Measurements from ENCODE around the gene BICD2.

DNA sequence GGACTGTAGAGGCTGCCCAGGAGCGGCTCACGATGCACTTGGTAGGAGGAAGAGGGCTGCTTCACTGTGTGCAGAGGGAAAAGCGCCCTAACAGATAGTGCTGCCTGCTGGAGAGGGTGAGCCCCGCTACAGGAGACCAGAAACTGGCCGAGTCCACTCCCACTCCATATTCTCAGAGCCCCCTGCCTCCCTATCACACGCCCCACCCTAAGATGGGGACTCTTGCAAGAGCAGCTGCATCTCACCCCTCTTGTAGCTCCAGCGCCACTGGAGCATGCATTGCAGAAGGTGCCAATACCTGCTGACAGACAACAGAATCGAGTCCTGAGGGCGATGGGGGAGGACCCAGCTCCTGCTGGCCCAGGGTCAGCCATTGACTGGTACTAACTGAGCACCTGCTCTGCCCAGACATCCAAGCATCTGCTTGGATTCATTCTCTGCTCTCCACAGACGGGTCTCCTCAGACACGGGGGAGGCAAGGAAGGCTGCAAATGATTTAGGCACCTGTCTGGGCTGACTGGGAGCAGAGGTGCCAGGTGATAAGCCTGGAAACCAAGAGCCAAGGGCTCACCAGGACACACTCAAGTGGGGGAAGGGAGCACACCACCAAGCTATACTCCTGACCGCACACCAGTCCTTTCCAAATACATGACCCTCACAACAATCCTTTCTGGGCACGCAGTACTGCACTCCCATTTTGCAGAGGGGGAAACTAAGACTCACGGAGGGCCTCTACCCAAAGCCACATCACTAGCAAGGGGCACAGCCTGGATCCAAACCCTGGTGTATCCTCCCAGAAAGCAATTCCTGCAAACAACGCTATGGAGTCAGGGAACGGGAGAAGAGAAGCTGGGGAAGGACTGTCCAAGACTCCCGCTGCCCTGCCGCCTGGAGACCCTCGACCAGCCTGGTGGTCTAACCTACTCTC, 1.6 kb downstream of the BICD2 start:
- TF ChIP-seq, protein P1, sequence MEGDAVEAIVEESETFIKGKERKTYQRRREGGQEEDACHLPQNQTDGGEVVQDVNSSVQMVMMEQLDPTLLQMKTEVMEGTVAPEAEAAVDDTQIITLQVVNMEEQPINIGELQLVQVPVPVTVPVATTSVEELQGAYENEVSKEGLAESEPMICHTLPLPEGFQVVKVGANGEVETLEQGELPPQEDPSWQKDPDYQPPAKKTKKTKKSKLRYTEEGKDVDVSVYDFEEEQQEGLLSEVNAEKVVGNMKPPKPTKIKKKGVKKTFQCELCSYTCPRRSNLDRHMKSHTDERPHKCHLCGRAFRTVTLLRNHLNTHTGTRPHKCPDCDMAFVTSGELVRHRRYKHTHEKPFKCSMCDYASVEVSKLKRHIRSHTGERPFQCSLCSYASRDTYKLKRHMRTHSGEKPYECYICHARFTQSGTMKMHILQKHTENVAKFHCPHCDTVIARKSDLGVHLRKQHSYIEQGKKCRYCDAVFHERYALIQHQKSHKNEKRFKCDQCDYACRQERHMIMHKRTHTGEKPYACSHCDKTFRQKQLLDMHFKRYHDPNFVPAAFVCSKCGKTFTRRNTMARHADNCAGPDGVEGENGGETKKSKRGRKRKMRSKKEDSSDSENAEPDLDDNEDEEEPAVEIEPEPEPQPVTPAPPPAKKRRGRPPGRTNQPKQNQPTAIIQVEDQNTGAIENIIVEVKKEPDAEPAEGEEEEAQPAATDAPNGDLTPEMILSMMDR (IDR thresholded peaks at IDR 0.05): no peak
- TF ChIP-seq POLR2A (IDR thresholded peaks at IDR 0.05) (no peak), POLR2AphosphoS5 (IDR thresholded peaks at IDR 0.05) (no peak)
